ENCODE measurements around the gene GBE1. TPM values are rescaled to one million over a fixed set of nuclear protein-coding genes. Genes with fewer than 3 reads are reported as not detected.
A peak's percentile ranks its signal among the peaks of the same experiment; 100 is the strongest.

Gene GBE1
- total and polyA plus RNA-seq, 2 donors (not counting 1 experiment from before 2014, with no cell fraction given): 153 to 232 TPM

DNA sequence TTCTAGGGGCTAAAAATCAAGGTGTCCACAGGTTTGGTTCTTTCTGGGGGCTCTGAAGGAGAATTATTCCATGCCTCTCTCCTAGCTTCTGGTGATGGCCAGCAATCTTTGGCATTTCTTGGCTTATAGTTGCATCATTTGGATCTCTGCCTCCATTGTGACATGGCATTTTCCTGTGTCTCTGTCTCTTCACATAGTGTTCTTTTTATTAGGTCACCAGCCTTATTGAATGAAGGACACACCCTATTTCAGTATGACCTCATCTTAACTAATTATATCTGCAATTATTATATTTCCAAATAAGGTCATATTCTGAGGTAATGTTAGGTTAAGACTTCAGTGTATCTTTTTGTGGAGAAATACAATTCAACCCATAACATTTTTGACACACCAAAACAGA lies 3.2 kb upstream of the GBE1 start:
- H3K27me3 ChIP-seq (ENCODE audit: control insufficient read depth, insufficient read depth, low read length): no peaks in the 10 kb centered on the region
- H3K4me2 ChIP-seq (ENCODE audit: extremely low read depth, insufficient read depth, low read length): no peak overlapping the region
- H3K4me3 ChIP-seq (replicated peaks in 1 of 4; ENCODE audit: control extremely low read depth in 1 of 4, insufficient read depth in 1 of 4, low read depth in 3 of 4, low read length in 4 of 4): no peak overlapping the region
- no peaks in the 10 kb centered on the region for H3K9me3 ChIP-seq (ENCODE audit: control insufficient read depth, insufficient read depth, low read depth, low read length)
- H3K79me2 ChIP-seq (ENCODE audit: control insufficient read depth, insufficient read depth, low read length): peaks cover 10% of the 10 kb centered on the region
- no peak for TF ChIP-seq EZH2 (IDR thresholded peaks at IDR 0.05; ENCODE audit: low read length, missing control alignments)
- no peak overlapping the region for H2AFZ ChIP-seq (ENCODE audit: low read length)
- peak in 1 of 2 donors; percentile 85 for DNase-seq (ENCODE audit: low read depth in 2 of 2)
- no peaks in the 10 kb centered on the region for H3K36me3 ChIP-seq (ENCODE audit: control insufficient read depth, insufficient read depth, low read length)
- no peaks in the 10 kb centered on the region for H4K20me1 ChIP-seq (ENCODE audit: control insufficient read depth, extremely low read depth, insufficient read depth, low read length)
- no peak overlapping the region for H3K27ac ChIP-seq (ENCODE audit: insufficient read depth, low read length)
- no peak overlapping the region for H3K9ac ChIP-seq (ENCODE audit: insufficient read depth, low read length)
- no peaks in the 10 kb centered on the region for H3K4me1 ChIP-seq (ENCODE audit: control insufficient read depth, extremely low read depth, insufficient read depth, low read length)

DNA sequence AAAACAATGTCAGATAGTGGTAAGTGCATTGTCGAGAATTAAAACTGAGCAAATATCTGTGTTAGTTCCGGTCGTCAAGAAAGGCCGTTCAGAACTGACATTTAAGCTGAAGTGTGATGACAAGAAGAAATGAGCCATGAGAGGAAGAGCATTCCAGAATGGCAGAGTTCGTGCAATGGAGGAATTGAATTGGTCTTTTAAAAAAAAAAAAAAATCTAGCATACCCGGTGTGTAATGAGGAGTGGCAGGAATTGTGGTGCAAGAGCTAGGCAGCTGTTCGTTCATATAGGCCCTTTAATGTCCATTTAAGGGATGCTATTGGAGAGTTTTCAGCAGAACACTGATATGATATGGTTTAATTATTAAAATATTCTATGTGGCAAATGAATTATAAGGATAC lies 2.6 kb upstream of the GBE1 start:
- Histone ChIP-seq H3K79me2 (ENCODE audit: control insufficient read depth, insufficient read depth, low read length) (peaks cover 17% of the 10 kb centered on the region), H2AFZ (ENCODE audit: low read length) (no peak overlapping the region), H3K36me3 (ENCODE audit: control insufficient read depth, insufficient read depth, low read length) (no peaks in the 10 kb centered on the region), H3K27me3 (ENCODE audit: control insufficient read depth, insufficient read depth, low read length) (no peaks in the 10 kb centered on the region), H3K4me3 (replicated peaks in 1 of 4; ENCODE audit: control extremely low read depth in 1 of 4, insufficient read depth in 1 of 4, low read depth in 3 of 4, low read length in 4 of 4) (no peak overlapping the region), H3K27ac (ENCODE audit: insufficient read depth, low read length) (no peak overlapping the region), H3K4me2 (ENCODE audit: extremely low read depth, insufficient read depth, low read length) (no peak overlapping the region), H3K4me1 (ENCODE audit: control insufficient read depth, extremely low read depth, insufficient read depth, low read length) (peaks cover 2% of the 10 kb centered on the region), H3K9me3 (ENCODE audit: control insufficient read depth, insufficient read depth, low read depth, low read length) (no peaks in the 10 kb centered on the region), H3K9ac (ENCODE audit: insufficient read depth, low read length) (no peak overlapping the region), H4K20me1 (ENCODE audit: control insufficient read depth, extremely low read depth, insufficient read depth, low read length) (no peaks in the 10 kb centered on the region)
- no peak for TF ChIP-seq EZH2 (IDR thresholded peaks at IDR 0.05; ENCODE audit: low read length, missing control alignments)
- TF ChIP-seq, protein P1, sequence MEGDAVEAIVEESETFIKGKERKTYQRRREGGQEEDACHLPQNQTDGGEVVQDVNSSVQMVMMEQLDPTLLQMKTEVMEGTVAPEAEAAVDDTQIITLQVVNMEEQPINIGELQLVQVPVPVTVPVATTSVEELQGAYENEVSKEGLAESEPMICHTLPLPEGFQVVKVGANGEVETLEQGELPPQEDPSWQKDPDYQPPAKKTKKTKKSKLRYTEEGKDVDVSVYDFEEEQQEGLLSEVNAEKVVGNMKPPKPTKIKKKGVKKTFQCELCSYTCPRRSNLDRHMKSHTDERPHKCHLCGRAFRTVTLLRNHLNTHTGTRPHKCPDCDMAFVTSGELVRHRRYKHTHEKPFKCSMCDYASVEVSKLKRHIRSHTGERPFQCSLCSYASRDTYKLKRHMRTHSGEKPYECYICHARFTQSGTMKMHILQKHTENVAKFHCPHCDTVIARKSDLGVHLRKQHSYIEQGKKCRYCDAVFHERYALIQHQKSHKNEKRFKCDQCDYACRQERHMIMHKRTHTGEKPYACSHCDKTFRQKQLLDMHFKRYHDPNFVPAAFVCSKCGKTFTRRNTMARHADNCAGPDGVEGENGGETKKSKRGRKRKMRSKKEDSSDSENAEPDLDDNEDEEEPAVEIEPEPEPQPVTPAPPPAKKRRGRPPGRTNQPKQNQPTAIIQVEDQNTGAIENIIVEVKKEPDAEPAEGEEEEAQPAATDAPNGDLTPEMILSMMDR (conservative IDR thresholded peaks at IDR 0.05 in 1 of 2, IDR thresholded peaks at IDR 0.05 in 1 of 2; ENCODE audit: low read depth in 1 of 2, low read length in 2 of 2): no peak
- DNase-seq (ENCODE audit: low read depth in 2 of 2): no peak

DNA sequence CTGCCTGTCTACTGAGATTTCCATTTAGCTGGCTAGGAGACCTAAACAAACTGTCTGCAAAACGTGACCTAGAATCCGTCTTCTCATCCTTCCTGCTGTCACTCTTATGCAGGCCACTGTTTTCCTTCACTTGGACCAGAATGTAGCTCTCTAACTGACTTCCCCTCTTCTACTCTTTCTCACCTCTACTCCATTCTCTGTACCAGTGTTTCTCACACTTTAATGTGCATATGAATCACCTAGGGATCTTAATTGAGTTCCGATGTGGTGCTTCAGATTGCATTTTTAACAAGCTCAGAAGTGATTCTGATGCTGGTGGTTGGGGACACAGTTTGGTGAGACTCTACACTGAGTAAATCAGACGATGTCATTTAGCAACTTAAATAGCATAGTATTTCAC lies 1.6 kb upstream of the GBE1 start:
- Histone ChIP-seq H3K4me3 (replicated peaks in 1 of 4; ENCODE audit: control extremely low read depth in 1 of 4, insufficient read depth in 1 of 4, low read depth in 3 of 4, low read length in 4 of 4) (no peak overlapping the region), H3K27ac (ENCODE audit: insufficient read depth, low read length) (no peak overlapping the region), H3K79me2 (ENCODE audit: control insufficient read depth, insufficient read depth, low read length) (peaks cover 27% of the 10 kb centered on the region), H3K9me3 (ENCODE audit: control insufficient read depth, insufficient read depth, low read depth, low read length) (no peaks in the 10 kb centered on the region), H2AFZ (ENCODE audit: low read length) (no peak overlapping the region), H3K4me2 (ENCODE audit: extremely low read depth, insufficient read depth, low read length) (no peak overlapping the region), H3K9ac (ENCODE audit: insufficient read depth, low read length) (no peak overlapping the region), H3K27me3 (ENCODE audit: control insufficient read depth, insufficient read depth, low read length) (no peaks in the 10 kb centered on the region), H3K4me1 (ENCODE audit: control insufficient read depth, extremely low read depth, insufficient read depth, low read length) (peaks cover 2% of the 10 kb centered on the region), H4K20me1 (ENCODE audit: control insufficient read depth, extremely low read depth, insufficient read depth, low read length) (no peaks in the 10 kb centered on the region), H3K36me3 (ENCODE audit: control insufficient read depth, insufficient read depth, low read length) (no peaks in the 10 kb centered on the region)
- TF ChIP-seq, protein P1 (conservative IDR thresholded peaks at IDR 0.05 in 1 of 2, IDR thresholded peaks at IDR 0.05 in 1 of 2; ENCODE audit: low read depth in 1 of 2, low read length in 2 of 2): no peak
- TF ChIP-seq EZH2 (IDR thresholded peaks at IDR 0.05; ENCODE audit: low read length, missing control alignments): no peak
- no peak for DNase-seq (ENCODE audit: low read depth in 2 of 2)
